Nephron (organoid): ENCODE measurements around the gene DOCK1.

Experiments
- H3K27ac Mint-ChIP-seq, 3 experiments: 2 replicates each; pipeline ENCODE4 v1.8.0; 2020; ENCODE audit warnings: mixed read lengths in 3 of 3, mild to moderate bottlenecking in 2 of 3, moderate library complexity in 1 of 3
- H3K27me3 Mint-ChIP-seq: 2 replicates; pipeline ENCODE4 v1.8.0; 2021; ENCODE audit warnings: low read depth, mild to moderate bottlenecking, moderate library complexity, mixed read lengths
- H3K36me3 Mint-ChIP-seq: 2 replicates; pipeline ENCODE4 v1.8.0; 2020; ENCODE audit warnings: low read depth, mixed read lengths
- H3K4me1 Mint-ChIP-seq: 2 replicates; pipeline ENCODE4 v1.8.0; 2020; ENCODE audit warnings: mixed read lengths
- H3K4me3 Mint-ChIP-seq, 3 experiments: 2 replicates each; pipeline ENCODE4 v1.8.0; 2020; ENCODE audit warnings: mild to moderate bottlenecking in 3 of 3, mixed read lengths in 3 of 3, moderate library complexity in 2 of 3
- H3K9me3 Mint-ChIP-seq: 2 replicates; pipeline ENCODE4 v1.8.0; 2020; ENCODE audit warnings: mixed read lengths
- TF ChIP-seq, protein P1 (sequence below), 3 experiments: fragments of 200-600 bp; sonication (generic); IDR thresholded peaks; one replicate each; pipeline ENCODE4 v1.5.0; 2021; ENCODE audit warnings: antibody characterized with exemption in 3 of 3; ENCODE audit not compliant: unreplicated experiment in 3 of 3

The DOCK1 gene

DNA sequence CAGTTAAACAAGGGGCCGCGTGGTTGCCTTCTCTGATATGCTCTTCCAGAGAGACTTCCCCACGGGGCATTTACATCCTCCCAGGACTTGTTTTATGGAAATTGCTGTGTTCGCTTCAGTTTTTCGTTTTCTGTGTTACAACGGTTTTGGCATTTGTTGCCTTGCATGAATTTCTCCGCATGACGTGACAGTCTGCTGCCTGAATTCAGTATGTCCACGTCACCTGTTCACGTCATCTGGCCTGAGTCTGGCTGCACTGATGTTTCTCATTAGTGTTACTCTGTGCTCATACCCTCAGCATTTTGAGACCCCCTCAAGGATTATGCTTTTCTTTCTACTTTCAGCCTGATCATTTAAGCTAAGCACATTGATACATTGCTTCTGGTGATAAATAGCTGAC lies 340.2 kb downstream of the DOCK1 start:
- Mint-ChIP-seq H3K4me3 (no peak overlapping the region), H3K9me3 (peaks cover 2% of the 10 kb centered on the region), H3K27me3 (no peaks in the 10 kb centered on the region), H3K36me3 (peaks cover 22% of the 10 kb centered on the region), H3K27ac (no peak overlapping the region), H3K4me1 (peaks cover 11% of the 10 kb centered on the region)
- TF ChIP-seq, protein P1, sequence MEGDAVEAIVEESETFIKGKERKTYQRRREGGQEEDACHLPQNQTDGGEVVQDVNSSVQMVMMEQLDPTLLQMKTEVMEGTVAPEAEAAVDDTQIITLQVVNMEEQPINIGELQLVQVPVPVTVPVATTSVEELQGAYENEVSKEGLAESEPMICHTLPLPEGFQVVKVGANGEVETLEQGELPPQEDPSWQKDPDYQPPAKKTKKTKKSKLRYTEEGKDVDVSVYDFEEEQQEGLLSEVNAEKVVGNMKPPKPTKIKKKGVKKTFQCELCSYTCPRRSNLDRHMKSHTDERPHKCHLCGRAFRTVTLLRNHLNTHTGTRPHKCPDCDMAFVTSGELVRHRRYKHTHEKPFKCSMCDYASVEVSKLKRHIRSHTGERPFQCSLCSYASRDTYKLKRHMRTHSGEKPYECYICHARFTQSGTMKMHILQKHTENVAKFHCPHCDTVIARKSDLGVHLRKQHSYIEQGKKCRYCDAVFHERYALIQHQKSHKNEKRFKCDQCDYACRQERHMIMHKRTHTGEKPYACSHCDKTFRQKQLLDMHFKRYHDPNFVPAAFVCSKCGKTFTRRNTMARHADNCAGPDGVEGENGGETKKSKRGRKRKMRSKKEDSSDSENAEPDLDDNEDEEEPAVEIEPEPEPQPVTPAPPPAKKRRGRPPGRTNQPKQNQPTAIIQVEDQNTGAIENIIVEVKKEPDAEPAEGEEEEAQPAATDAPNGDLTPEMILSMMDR (IDR thresholded peaks at IDR 0.05; ENCODE audit: unreplicated experiment in 3 of 3): no peak

DNA sequence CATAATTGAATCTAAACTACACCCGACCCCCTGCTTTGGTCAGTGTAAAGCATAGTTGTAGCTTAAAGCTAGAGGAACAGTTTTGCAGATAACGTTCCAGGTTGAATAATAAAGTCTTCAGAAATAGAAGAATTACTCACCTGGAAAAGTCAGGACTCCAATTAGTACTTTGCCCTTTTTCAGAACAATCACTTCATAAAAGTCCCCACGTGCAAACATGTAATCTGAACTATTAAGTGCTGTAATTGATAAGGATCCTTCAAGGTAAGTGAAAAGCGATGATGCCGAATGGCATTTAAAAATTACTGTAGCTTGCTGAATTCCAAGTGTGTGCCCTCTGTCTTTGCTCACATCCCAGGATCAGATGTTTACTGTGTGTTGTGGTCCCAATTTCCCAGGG lies 344.8 kb downstream of the DOCK1 start:
- peaks cover 9% of the 10 kb centered on the region for H3K9me3 Mint-ChIP-seq
- TF ChIP-seq, protein P1 (IDR thresholded peaks at IDR 0.05; ENCODE audit: unreplicated experiment in 3 of 3): no peak
- no peak overlapping the region for H3K27ac Mint-ChIP-seq
- peaks cover 11% of the 10 kb centered on the region for H3K4me1 Mint-ChIP-seq
- no peaks in the 10 kb centered on the region for H3K27me3 Mint-ChIP-seq
- no peak overlapping the region for H3K4me3 Mint-ChIP-seq
- H3K36me3 Mint-ChIP-seq: peaks cover 42% of the 10 kb centered on the region

DNA sequence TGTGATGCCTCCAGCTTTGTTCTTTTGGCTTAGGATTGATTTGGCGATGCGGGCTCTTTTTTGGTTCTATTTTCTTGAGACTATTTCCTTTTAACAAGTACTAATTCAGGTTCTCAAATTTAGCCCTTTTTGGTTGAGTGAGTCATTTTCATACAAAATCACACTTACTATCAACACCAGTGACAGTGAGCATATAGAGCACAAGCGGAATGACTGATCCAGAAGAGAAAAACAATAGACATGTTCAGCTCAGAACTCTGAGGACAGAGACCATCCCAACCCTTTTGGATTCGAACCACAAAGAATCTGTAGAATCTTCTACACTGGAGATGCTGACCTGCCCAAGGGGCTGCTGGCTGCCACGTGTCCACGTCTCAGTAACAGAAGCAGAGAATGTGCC lies 347.6 kb downstream of the DOCK1 start:
- Mint-ChIP-seq H3K36me3 (peaks cover 51% of the 10 kb centered on the region), H3K9me3 (peaks cover 9% of the 10 kb centered on the region), H3K4me3 (no peak overlapping the region), H3K4me1 (no peaks in the 10 kb centered on the region), H3K27ac (no peak overlapping the region), H3K27me3 (no peaks in the 10 kb centered on the region)
- TF ChIP-seq, protein P1 (IDR thresholded peaks at IDR 0.05; ENCODE audit: unreplicated experiment in 3 of 3): no peak

DNA sequence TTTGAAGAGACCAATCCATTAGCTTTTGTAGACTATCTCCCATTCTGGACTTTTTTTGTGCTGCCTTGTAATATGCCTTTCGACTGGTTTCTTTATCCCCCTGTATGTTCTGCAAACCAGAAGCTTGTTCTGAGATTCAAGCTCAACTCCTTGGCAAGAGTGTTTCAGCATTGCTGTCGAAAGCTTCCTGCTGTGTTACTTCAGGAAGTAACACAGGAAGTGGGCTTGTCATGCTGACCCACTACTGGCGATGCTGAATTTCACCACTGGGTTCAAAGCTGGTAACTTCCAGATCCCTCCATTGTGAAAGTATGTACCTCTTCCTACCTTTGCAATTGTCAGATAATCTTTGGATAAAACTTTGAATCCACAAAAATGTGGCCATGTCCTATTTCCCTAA lies 349.0 kb downstream of the DOCK1 start:
- H3K27ac Mint-ChIP-seq: no peak overlapping the region
- no peaks in the 10 kb centered on the region for H3K27me3 Mint-ChIP-seq
- H3K9me3 Mint-ChIP-seq: peaks cover 9% of the 10 kb centered on the region
- TF ChIP-seq, protein P1 (IDR thresholded peaks at IDR 0.05; ENCODE audit: unreplicated experiment in 3 of 3): no peak
- H3K4me1 Mint-ChIP-seq: no peaks in the 10 kb centered on the region
- H3K4me3 Mint-ChIP-seq: no peak overlapping the region
- H3K36me3 Mint-ChIP-seq: peaks cover 53% of the 10 kb centered on the region

DNA sequence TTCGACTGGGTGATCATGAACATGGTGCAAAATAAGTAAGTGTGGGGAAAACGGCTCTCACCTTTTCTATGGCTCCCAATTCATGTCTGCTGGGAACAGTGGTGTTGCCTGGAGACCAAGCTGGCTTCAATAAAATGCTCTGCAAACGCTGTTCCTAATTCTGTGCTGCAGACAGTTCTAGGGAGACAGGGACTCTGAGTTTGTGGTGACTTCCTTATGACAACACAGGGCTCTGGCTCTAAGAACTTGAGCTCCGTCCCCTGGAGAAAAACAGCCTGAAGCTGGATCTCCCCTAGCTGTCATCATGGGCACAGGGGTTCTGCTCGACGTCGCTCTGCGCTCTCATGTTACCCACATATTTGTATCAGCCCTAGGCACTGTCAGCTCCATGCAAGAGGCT lies 352.2 kb downstream of the DOCK1 start:
- peaks cover 6% of the 10 kb centered on the region for H3K9me3 Mint-ChIP-seq
- no peaks in the 10 kb centered on the region for H3K27me3 Mint-ChIP-seq
- no peak overlapping the region for H3K27ac Mint-ChIP-seq
- no peaks in the 10 kb centered on the region for H3K4me1 Mint-ChIP-seq
- peaks cover 65% of the 10 kb centered on the region for H3K36me3 Mint-ChIP-seq
- H3K4me3 Mint-ChIP-seq: no peak overlapping the region
- TF ChIP-seq, protein P1 (IDR thresholded peaks at IDR 0.05; ENCODE audit: unreplicated experiment in 3 of 3): no peak

DNA sequence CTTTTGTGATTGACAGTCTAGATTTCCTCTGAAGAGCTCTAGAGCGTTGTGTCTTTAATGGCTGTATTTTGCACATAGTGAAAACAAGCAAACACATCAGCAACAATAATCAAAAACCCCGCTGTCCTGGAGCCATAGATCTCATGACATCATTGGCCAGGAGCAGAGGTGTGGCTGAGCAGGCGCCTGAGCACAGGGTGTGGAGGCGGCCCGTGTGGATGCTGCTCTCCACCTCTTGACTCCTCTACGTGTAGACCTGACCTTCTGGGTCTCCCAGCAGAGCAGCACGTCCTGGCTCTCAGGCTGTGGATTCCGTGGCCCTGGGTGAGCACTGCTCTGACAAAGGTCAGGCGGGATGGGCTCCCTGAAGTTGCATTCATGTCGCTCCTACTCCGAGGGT lies 354.1 kb downstream of the DOCK1 start:
- Mint-ChIP-seq H3K27ac (no peak overlapping the region), H3K4me3 (no peak overlapping the region), H3K36me3 (peaks cover 49% of the 10 kb centered on the region), H3K27me3 (no peaks in the 10 kb centered on the region), H3K4me1 (no peaks in the 10 kb centered on the region), H3K9me3 (no peaks in the 10 kb centered on the region)
- TF ChIP-seq, protein P1 (IDR thresholded peaks at IDR 0.05; ENCODE audit: unreplicated experiment in 3 of 3): no peak
